ENCODE data around the gene MED16.

- TF ChIP-seq, protein P1, sequence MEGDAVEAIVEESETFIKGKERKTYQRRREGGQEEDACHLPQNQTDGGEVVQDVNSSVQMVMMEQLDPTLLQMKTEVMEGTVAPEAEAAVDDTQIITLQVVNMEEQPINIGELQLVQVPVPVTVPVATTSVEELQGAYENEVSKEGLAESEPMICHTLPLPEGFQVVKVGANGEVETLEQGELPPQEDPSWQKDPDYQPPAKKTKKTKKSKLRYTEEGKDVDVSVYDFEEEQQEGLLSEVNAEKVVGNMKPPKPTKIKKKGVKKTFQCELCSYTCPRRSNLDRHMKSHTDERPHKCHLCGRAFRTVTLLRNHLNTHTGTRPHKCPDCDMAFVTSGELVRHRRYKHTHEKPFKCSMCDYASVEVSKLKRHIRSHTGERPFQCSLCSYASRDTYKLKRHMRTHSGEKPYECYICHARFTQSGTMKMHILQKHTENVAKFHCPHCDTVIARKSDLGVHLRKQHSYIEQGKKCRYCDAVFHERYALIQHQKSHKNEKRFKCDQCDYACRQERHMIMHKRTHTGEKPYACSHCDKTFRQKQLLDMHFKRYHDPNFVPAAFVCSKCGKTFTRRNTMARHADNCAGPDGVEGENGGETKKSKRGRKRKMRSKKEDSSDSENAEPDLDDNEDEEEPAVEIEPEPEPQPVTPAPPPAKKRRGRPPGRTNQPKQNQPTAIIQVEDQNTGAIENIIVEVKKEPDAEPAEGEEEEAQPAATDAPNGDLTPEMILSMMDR (IDR thresholded peaks at IDR 0.05; ENCODE audit: low read depth, low read length) = no peak
- TF ChIP-seq POLR2A (IDR thresholded peaks at IDR 0.05; ENCODE audit: extremely low read depth, insufficient read length) (no peak), MYC (IDR thresholded peaks at IDR 0.05; ENCODE audit: low read depth, low read length) (no peak)
- TF ChIP-seq, protein P2, sequence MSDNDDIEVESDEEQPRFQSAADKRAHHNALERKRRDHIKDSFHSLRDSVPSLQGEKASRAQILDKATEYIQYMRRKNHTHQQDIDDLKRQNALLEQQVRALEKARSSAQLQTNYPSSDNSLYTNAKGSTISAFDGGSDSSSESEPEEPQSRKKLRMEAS (IDR thresholded peaks at IDR 0.05; ENCODE audit: low read depth, low read length) = no peak
Observed at GRCh38 chr19:887599-887998, 5.4 kb downstream of the MED16 start.

Measured in NB4 (cell line).